ENCODE results near the gene NOL8.

The NOL8 gene

GRCh38 chr9:92294297-92294676 is 30.9 kb downstream of the NOL8 start:
- Mint-ChIP-seq H3K9me3 (no peaks in the 10 kb centered on the region), H3K27ac (peak overlapping the region; percentile 97), H3K27me3 (no peaks in the 10 kb centered on the region), H3K4me1 (ENCODE audit: low read depth) (peaks cover 78% of the 10 kb centered on the region), H3K36me3 (ENCODE audit: low read depth) (peaks cover 71% of the 10 kb centered on the region), H3K4me3 (peak overlapping the region; percentile 98)

- Mint-ChIP-seq H3K4me1 (ENCODE audit: low read depth) (peaks cover 75% of the 10 kb centered on the region), H3K27ac (peak within 1 kb of the TSS; percentile 97), H3K36me3 (ENCODE audit: low read depth) (peaks cover 67% of the 10 kb centered on the region), H3K4me3 (peak within 1 kb of the TSS; percentile 98), H3K27me3 (no peaks in the 10 kb centered on the region), H3K9me3 (no peaks in the 10 kb centered on the region)
Observed at GRCh38 chr9:92293452-92294296, 31.5 kb downstream of the NOL8 start, which contains the start of gene IARS1. TSS of gene IARS1 (minus strand) at chr9:92293697. CDS start at chr9:92289419, 4,278 bp downstream.

- peaks cover 68% of the 10 kb centered on the region for H3K36me3 Mint-ChIP-seq (ENCODE audit: low read depth)
- H3K27ac Mint-ChIP-seq: peak overlapping the region; percentile 97
- peaks cover 80% of the 10 kb centered on the region for H3K4me1 Mint-ChIP-seq (ENCODE audit: low read depth)
- no peaks in the 10 kb centered on the region for H3K9me3 Mint-ChIP-seq
- no peaks in the 10 kb centered on the region for H3K27me3 Mint-ChIP-seq
- peak overlapping the region; percentile 98 for H3K4me3 Mint-ChIP-seq
Observed at GRCh38 chr9:92293075-92293354, 32.1 kb downstream of the NOL8 start.

- no peaks in the 10 kb centered on the region for H3K9me3 Mint-ChIP-seq
- H3K36me3 Mint-ChIP-seq (ENCODE audit: low read depth): peaks cover 68% of the 10 kb centered on the region
- H3K4me1 Mint-ChIP-seq (ENCODE audit: low read depth): peaks cover 77% of the 10 kb centered on the region
- peak overlapping the region; percentile 97 for H3K27ac Mint-ChIP-seq
- H3K4me3 Mint-ChIP-seq: peak overlapping the region; percentile 98
- no peaks in the 10 kb centered on the region for H3K27me3 Mint-ChIP-seq
Observed at GRCh38 chr9:92292338-92293074, 32.6 kb downstream of the NOL8 start.

GRCh38 chr9:92291577-92291976 is 33.6 kb downstream of the NOL8 start:
- Mint-ChIP-seq H3K9me3 (no peaks in the 10 kb centered on the region), H3K27me3 (no peaks in the 10 kb centered on the region), H3K4me1 (ENCODE audit: low read depth) (peaks cover 72% of the 10 kb centered on the region), H3K36me3 (ENCODE audit: low read depth) (peaks cover 68% of the 10 kb centered on the region), H3K4me3 (peak overlapping the region; percentile 98), H3K27ac (peak overlapping the region; percentile 32)

- Mint-ChIP-seq H3K27me3 (no peaks in the 10 kb centered on the region), H3K27ac (peak overlapping the region; percentile 32), H3K4me3 (peak overlapping the region; percentile 98), H3K36me3 (ENCODE audit: low read depth) (peaks cover 68% of the 10 kb centered on the region), H3K9me3 (no peaks in the 10 kb centered on the region), H3K4me1 (ENCODE audit: low read depth) (peaks cover 70% of the 10 kb centered on the region)
Observed at GRCh38 chr9:92290785-92291429, 34.2 kb downstream of the NOL8 start.

GRCh38 chr9:92289708-92290390 is 35.3 kb downstream of the NOL8 start:
- no peaks in the 10 kb centered on the region for H3K9me3 Mint-ChIP-seq
- H3K4me1 Mint-ChIP-seq (ENCODE audit: low read depth): peaks cover 67% of the 10 kb centered on the region

GRCh38 chr9:92279302-92279701 is 45.8 kb downstream of the NOL8 start:
- H3K4me1 Mint-ChIP-seq (ENCODE audit: low read depth): peaks cover 46% of the 10 kb centered on the region

More at GRCh38 chr9:92289708-92290390, 35.3 kb downstream of the NOL8 start:
- peaks cover 74% of the 10 kb centered on the region for H3K36me3 Mint-ChIP-seq (ENCODE audit: low read depth)
- H3K27ac Mint-ChIP-seq: no peak overlapping the region
- no peaks in the 10 kb centered on the region for H3K27me3 Mint-ChIP-seq
- H3K4me3 Mint-ChIP-seq: no peak overlapping the region

GRCh38 chr9:92278110-92278509 is 47.0 kb downstream of the NOL8 start:
- H3K27ac Mint-ChIP-seq: no peak overlapping the region
- no peaks in the 10 kb centered on the region for H3K27me3 Mint-ChIP-seq
- peaks cover 46% of the 10 kb centered on the region for H3K4me1 Mint-ChIP-seq (ENCODE audit: low read depth)
- H3K4me3 Mint-ChIP-seq: no peak overlapping the region
- no peaks in the 10 kb centered on the region for H3K9me3 Mint-ChIP-seq
- peaks cover 89% of the 10 kb centered on the region for H3K36me3 Mint-ChIP-seq (ENCODE audit: low read depth)

More at GRCh38 chr9:92279302-92279701, 45.8 kb downstream of the NOL8 start:
- Mint-ChIP-seq H3K9me3 (no peaks in the 10 kb centered on the region), H3K27ac (no peak overlapping the region), H3K4me3 (no peak overlapping the region), H3K27me3 (no peaks in the 10 kb centered on the region), H3K36me3 (ENCODE audit: low read depth) (peaks cover 82% of the 10 kb centered on the region)

- Mint-ChIP-seq H3K27me3 (no peaks in the 10 kb centered on the region), H3K9me3 (no peaks in the 10 kb centered on the region), H3K4me1 (ENCODE audit: low read depth) (peaks cover 41% of the 10 kb centered on the region), H3K36me3 (ENCODE audit: low read depth) (peaks cover 92% of the 10 kb centered on the region), H3K27ac (peak overlapping the region; percentile 70), H3K4me3 (no peak overlapping the region)
Observed at GRCh38 chr9:92276331-92277032, 48.7 kb downstream of the NOL8 start.

- Mint-ChIP-seq H3K36me3 (ENCODE audit: low read depth) (peaks cover 94% of the 10 kb centered on the region), H3K9me3 (no peaks in the 10 kb centered on the region), H3K27ac (peak overlapping the region; percentile 70), H3K4me1 (ENCODE audit: low read depth) (peaks cover 39% of the 10 kb centered on the region), H3K27me3 (no peaks in the 10 kb centered on the region), H3K4me3 (no peak overlapping the region)
Observed at GRCh38 chr9:92275541-92275940, 49.6 kb downstream of the NOL8 start.

GRCh38 chr9:92270511-92270910 is 54.6 kb downstream of the NOL8 start:
- peaks cover 5% of the 10 kb centered on the region for H3K4me1 Mint-ChIP-seq (ENCODE audit: low read depth)
- no peaks in the 10 kb centered on the region for H3K27me3 Mint-ChIP-seq
- no peak overlapping the region for H3K4me3 Mint-ChIP-seq
- peaks cover 93% of the 10 kb centered on the region for H3K36me3 Mint-ChIP-seq (ENCODE audit: low read depth)
- H3K9me3 Mint-ChIP-seq: no peaks in the 10 kb centered on the region
- H3K27ac Mint-ChIP-seq: peak overlapping the region; percentile 11

GRCh38 chr9:92266486-92266885 is 58.7 kb downstream of the NOL8 start:
- peaks cover 96% of the 10 kb centered on the region for H3K36me3 Mint-ChIP-seq (ENCODE audit: low read depth)
- H3K4me3 Mint-ChIP-seq: no peak overlapping the region

GRCh38 chr9:92265154-92265553 is 60.0 kb downstream of the NOL8 start:
- Mint-ChIP-seq H3K9me3 (no peaks in the 10 kb centered on the region), H3K36me3 (ENCODE audit: low read depth) (peaks cover 93% of the 10 kb centered on the region), H3K27me3 (no peaks in the 10 kb centered on the region), H3K4me1 (ENCODE audit: low read depth) (peaks cover 5% of the 10 kb centered on the region), H3K27ac (no peak overlapping the region), H3K4me3 (no peak overlapping the region)

More at GRCh38 chr9:92266486-92266885, 58.7 kb downstream of the NOL8 start:
- no peaks in the 10 kb centered on the region for H3K27me3 Mint-ChIP-seq
- no peaks in the 10 kb centered on the region for H3K9me3 Mint-ChIP-seq
- peaks cover 5% of the 10 kb centered on the region for H3K4me1 Mint-ChIP-seq (ENCODE audit: low read depth)
- no peak overlapping the region for H3K27ac Mint-ChIP-seq

All from stimulated activated naive CD8-positive, alpha-beta T cell treated with anti-CD3 and anti-CD28 coated beads, Interleukin-15, Interleukin-2, amounts not matched to agents 100 ng/mL and 50 ng/mL, for 24 hours (primary cell).